ENCODE data around the gene SMYD3.

DNA sequence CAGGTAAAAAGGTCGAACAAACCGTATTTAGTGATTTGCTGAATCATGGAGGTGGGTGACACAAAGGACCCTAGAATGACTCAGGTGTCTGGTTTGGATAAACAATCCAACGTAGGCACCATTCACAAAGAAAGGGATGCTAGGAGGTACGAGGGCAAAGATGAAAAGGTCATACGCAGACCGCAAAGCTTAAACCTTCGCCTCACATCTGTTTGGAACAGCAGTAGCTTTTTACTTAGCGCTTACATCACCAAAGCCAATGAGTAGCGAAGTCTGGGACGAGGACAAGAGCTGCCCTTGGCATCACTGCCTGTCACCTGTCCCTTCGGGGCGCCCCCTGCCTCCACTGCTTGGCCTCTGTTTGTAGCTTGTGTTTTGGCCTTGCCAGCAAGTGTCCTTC, 350.2 kb downstream of the SMYD3 start:
- TF ChIP-seq, protein P1, sequence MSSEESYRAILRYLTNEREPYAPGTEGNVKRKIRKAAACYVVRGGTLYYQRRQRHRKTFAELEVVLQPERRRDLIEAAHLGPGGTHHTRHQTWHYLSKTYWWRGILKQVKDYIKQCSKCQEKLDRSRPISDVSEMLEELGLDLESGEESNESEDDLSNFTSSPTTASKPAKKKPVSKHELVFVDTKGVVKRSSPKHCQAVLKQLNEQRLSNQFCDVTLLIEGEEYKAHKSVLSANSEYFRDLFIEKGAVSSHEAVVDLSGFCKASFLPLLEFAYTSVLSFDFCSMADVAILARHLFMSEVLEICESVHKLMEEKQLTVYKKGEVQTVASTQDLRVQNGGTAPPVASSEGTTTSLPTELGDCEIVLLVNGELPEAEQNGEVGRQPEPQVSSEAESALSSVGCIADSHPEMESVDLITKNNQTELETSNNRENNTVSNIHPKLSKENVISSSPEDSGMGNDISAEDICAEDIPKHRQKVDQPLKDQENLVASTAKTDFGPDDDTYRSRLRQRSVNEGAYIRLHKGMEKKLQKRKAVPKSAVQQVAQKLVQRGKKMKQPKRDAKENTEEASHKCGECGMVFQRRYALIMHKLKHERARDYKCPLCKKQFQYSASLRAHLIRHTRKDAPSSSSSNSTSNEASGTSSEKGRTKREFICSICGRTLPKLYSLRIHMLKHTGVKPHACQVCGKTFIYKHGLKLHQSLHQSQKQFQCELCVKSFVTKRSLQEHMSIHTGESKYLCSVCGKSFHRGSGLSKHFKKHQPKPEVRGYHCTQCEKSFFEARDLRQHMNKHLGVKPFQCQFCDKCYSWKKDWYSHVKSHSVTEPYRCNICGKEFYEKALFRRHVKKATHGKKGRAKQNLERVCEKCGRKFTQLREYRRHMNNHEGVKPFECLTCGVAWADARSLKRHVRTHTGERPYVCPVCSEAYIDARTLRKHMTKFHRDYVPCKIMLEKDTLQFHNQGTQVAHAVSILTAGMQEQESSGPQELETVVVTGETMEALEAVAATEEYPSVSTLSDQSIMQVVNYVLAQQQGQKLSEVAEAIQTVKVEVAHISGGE (CRISPR knock-in tag; IDR thresholded peaks at IDR 0.05), result no peak; a peak in 1 of 6 replicates
- TF ChIP-seq, protein P2, sequence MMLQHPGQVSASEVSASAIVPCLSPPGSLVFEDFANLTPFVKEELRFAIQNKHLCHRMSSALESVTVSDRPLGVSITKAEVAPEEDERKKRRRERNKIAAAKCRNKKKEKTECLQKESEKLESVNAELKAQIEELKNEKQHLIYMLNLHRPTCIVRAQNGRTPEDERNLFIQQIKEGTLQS (IDR thresholded peaks at IDR 0.05), result peak; percentile 38; the same call in 1 of the 2 replicates
- TF ChIP-seq, protein P2 (CRISPR knock-in tag; conservative IDR thresholded peaks at IDR 0.05), result no peak
- TF ChIP-seq BRCA1 (IDR thresholded peaks at IDR 0.05), result no peak
- TF ChIP-seq BRCA1 (CRISPR knock-in tag; IDR thresholded peaks at IDR 0.05), result no peak
- TF ChIP-seq, protein P3, sequence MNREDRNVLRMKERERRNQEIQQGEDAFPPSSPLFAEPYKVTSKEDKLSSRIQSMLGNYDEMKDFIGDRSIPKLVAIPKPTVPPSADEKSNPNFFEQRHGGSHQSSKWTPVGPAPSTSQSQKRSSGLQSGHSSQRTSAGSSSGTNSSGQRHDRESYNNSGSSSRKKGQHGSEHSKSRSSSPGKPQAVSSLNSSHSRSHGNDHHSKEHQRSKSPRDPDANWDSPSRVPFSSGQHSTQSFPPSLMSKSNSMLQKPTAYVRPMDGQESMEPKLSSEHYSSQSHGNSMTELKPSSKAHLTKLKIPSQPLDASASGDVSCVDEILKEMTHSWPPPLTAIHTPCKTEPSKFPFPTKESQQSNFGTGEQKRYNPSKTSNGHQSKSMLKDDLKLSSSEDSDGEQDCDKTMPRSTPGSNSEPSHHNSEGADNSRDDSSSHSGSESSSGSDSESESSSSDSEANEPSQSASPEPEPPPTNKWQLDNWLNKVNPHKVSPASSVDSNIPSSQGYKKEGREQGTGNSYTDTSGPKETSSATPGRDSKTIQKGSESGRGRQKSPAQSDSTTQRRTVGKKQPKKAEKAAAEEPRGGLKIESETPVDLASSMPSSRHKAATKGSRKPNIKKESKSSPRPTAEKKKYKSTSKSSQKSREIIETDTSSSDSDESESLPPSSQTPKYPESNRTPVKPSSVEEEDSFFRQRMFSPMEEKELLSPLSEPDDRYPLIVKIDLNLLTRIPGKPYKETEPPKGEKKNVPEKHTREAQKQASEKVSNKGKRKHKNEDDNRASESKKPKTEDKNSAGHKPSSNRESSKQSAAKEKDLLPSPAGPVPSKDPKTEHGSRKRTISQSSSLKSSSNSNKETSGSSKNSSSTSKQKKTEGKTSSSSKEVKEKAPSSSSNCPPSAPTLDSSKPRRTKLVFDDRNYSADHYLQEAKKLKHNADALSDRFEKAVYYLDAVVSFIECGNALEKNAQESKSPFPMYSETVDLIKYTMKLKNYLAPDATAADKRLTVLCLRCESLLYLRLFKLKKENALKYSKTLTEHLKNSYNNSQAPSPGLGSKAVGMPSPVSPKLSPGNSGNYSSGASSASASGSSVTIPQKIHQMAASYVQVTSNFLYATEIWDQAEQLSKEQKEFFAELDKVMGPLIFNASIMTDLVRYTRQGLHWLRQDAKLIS (CRISPR knock-in tag; IDR thresholded peaks at IDR 0.05), result no peak
- TF ChIP-seq BRD9 (IDR thresholded peaks at IDR 0.05; ENCODE audit: low read depth, partially characterized antibody), result no peak
- no peak for TF ChIP-seq PPARD (CRISPR knock-in tag; IDR thresholded peaks at IDR 0.05)
- no peak for TF ChIP-seq CHD2 (IDR thresholded peaks at IDR 0.05; ENCODE audit: low read depth, low read length)
- TF ChIP-seq MXI1 (IDR thresholded peaks at IDR 0.05; ENCODE audit: low read depth, low read length), result no peak
- TF ChIP-seq CC2D1A (IDR thresholded peaks at IDR 0.05), result no peak
- TF ChIP-seq, protein P4, sequence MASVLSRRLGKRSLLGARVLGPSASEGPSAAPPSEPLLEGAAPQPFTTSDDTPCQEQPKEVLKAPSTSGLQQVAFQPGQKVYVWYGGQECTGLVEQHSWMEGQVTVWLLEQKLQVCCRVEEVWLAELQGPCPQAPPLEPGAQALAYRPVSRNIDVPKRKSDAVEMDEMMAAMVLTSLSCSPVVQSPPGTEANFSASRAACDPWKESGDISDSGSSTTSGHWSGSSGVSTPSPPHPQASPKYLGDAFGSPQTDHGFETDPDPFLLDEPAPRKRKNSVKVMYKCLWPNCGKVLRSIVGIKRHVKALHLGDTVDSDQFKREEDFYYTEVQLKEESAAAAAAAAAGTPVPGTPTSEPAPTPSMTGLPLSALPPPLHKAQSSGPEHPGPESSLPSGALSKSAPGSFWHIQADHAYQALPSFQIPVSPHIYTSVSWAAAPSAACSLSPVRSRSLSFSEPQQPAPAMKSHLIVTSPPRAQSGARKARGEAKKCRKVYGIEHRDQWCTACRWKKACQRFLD (CRISPR knock-in tag; IDR thresholded peaks at IDR 0.05), result no peak
- no peak for TF ChIP-seq CBFB (CRISPR knock-in tag; IDR thresholded peaks at IDR 0.05)
- no peak for TF ChIP-seq TEAD4 (IDR thresholded peaks at IDR 0.05; ENCODE audit: low read length)
- no peak for TF ChIP-seq TEAD4 (CRISPR knock-in tag; IDR thresholded peaks at IDR 0.05; ENCODE audit: borderline replicate concordance)
- TF ChIP-seq, protein P5, sequence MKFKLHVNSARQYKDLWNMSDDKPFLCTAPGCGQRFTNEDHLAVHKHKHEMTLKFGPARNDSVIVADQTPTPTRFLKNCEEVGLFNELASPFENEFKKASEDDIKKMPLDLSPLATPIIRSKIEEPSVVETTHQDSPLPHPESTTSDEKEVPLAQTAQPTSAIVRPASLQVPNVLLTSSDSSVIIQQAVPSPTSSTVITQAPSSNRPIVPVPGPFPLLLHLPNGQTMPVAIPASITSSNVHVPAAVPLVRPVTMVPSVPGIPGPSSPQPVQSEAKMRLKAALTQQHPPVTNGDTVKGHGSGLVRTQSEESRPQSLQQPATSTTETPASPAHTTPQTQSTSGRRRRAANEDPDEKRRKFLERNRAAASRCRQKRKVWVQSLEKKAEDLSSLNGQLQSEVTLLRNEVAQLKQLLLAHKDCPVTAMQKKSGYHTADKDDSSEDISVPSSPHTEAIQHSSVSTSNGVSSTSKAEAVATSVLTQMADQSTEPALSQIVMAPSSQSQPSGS (CRISPR knock-in tag; IDR thresholded peaks at IDR 0.05), result no peak

Data from K562 (cell line).